Measurements from ENCODE around the gene LRAT. TPM values are rescaled to one million over a fixed set of nuclear protein-coding genes. Genes with fewer than 3 reads are reported as not detected.

The LRAT gene
- polyA plus RNA-seq = 0.16 and 0.19 TPM in 2 replicates
- 0.49 and 1.6 TPM in 2 replicates for polyA minus RNA-seq

DNA sequence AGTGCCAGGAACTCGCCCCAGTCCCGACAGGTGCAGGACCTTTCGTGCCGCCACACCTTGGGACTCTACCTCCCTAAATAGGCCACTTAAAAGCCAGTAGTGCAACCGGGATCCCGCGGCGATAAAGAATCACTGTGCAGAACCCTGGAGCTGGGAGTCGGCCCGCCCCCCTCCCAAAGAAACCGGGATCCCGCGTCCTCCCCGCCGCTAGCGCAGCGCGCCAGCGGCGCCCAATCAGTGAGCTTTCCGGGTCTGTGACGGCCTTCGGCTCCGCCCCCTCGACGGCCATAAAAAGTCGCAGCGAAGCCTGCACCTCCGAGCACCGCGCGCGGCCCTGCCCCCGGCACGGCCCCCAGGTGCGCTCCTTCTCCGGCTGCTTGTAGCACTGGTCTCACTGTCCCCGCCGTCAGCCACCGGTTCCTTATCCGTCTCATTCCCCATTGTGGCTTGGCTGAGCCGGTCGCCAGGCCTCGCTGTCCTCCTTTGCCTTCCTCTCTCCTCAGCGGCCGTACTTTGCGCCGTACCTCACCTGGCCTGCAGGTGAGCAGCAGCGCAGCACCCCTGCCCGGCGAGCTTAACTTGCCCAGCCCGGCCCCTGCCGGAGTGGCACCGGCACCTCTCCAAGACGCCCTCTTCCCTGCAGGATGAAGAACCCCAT, at the start of gene LRAT:
TSS of gene LRAT (plus strand) at position 318 of the 658 bp plus-strand sequence. CDS start at position 645, 327 bp downstream.
- Histone ChIP-seq H3K9me3 (ENCODE audit: low read length) (no peaks in the 10 kb centered on the region), H3K36me3 (ENCODE audit: insufficient read depth, low read length) (no peaks in the 10 kb centered on the region), H3K79me2 (replicated peaks; ENCODE audit: insufficient read depth, low read length) (no peaks in the 10 kb centered on the region), H3K9ac (ENCODE audit: low read length) (peak within 1 kb of the TSS; percentile 22), H3K4me3 (ENCODE audit: low read length) (peak within 1 kb of the TSS; percentile 79), H4K20me1 (ENCODE audit: insufficient read depth) (no peaks in the 10 kb centered on the region), H2AFZ (ENCODE audit: low read depth, low read length) (peak within 1 kb of the TSS; percentile 37), H3K27me3 (ENCODE audit: insufficient read depth, low read depth, low read length) (peaks cover 66% of the 10 kb centered on the region), H3K9me2 (ENCODE audit: insufficient read depth, low read length) (no peaks in the 10 kb centered on the region), H3F3A (ENCODE audit: insufficient read depth, low read length, poor library complexity, severe bottlenecking) (no peaks in the 10 kb centered on the region), H3K27ac (ENCODE audit: low read length) (no peak within 1 kb of the TSS), H3K4me2 (ENCODE audit: low read length) (peak within 1 kb of the TSS; percentile 52)
- TF ChIP-seq, protein P1, sequence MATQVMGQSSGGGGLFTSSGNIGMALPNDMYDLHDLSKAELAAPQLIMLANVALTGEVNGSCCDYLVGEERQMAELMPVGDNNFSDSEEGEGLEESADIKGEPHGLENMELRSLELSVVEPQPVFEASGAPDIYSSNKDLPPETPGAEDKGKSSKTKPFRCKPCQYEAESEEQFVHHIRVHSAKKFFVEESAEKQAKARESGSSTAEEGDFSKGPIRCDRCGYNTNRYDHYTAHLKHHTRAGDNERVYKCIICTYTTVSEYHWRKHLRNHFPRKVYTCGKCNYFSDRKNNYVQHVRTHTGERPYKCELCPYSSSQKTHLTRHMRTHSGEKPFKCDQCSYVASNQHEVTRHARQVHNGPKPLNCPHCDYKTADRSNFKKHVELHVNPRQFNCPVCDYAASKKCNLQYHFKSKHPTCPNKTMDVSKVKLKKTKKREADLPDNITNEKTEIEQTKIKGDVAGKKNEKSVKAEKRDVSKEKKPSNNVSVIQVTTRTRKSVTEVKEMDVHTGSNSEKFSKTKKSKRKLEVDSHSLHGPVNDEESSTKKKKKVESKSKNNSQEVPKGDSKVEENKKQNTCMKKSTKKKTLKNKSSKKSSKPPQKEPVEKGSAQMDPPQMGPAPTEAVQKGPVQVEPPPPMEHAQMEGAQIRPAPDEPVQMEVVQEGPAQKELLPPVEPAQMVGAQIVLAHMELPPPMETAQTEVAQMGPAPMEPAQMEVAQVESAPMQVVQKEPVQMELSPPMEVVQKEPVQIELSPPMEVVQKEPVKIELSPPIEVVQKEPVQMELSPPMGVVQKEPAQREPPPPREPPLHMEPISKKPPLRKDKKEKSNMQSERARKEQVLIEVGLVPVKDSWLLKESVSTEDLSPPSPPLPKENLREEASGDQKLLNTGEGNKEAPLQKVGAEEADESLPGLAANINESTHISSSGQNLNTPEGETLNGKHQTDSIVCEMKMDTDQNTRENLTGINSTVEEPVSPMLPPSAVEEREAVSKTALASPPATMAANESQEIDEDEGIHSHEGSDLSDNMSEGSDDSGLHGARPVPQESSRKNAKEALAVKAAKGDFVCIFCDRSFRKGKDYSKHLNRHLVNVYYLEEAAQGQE (IDR thresholded peaks at IDR 0.05; ENCODE audit: borderline replicate concordance) = no peak
- TF ChIP-seq, protein P2, sequence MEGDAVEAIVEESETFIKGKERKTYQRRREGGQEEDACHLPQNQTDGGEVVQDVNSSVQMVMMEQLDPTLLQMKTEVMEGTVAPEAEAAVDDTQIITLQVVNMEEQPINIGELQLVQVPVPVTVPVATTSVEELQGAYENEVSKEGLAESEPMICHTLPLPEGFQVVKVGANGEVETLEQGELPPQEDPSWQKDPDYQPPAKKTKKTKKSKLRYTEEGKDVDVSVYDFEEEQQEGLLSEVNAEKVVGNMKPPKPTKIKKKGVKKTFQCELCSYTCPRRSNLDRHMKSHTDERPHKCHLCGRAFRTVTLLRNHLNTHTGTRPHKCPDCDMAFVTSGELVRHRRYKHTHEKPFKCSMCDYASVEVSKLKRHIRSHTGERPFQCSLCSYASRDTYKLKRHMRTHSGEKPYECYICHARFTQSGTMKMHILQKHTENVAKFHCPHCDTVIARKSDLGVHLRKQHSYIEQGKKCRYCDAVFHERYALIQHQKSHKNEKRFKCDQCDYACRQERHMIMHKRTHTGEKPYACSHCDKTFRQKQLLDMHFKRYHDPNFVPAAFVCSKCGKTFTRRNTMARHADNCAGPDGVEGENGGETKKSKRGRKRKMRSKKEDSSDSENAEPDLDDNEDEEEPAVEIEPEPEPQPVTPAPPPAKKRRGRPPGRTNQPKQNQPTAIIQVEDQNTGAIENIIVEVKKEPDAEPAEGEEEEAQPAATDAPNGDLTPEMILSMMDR (IDR thresholded peaks at IDR 0.05; ENCODE audit: poor library complexity, severe bottlenecking) = peak; percentile 52

DNA sequence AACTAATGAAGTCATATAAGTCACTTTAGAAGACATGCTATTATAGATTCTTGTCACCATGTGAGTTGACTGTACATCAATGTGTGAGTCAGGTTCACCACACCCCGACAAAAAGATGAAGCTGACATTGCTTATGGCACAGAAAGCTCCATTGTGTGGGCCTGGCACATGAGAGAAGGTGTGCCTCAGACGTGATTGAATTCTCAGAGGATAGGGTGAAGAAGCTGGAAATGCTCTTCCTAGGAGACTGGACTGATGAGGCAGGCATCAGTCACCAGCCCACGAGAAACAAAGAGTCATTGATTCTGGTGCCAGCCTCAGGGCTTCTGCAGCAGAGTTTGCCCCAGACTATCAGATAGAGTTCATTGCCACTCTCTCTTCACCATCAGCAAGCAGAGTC, 35.9 kb upstream of the LRAT start:
- Histone ChIP-seq H3F3A (ENCODE audit: insufficient read depth, low read length, poor library complexity, severe bottlenecking) (no peaks in the 10 kb centered on the region), H3K36me3 (ENCODE audit: insufficient read depth, low read length) (no peaks in the 10 kb centered on the region), H3K9me3 (ENCODE audit: low read length) (no peaks in the 10 kb centered on the region), H3K9ac (ENCODE audit: low read length) (no peak overlapping the region), H3K79me2 (replicated peaks; ENCODE audit: insufficient read depth, low read length) (no peaks in the 10 kb centered on the region), H3K27ac (ENCODE audit: low read length) (no peak overlapping the region), H2AFZ (ENCODE audit: low read depth, low read length) (no peak overlapping the region), H3K27me3 (ENCODE audit: insufficient read depth, low read depth, low read length) (no peaks in the 10 kb centered on the region), H4K20me1 (ENCODE audit: insufficient read depth) (no peaks in the 10 kb centered on the region), H3K4me3 (ENCODE audit: low read length) (no peak overlapping the region), H3K4me2 (ENCODE audit: low read length) (no peak overlapping the region), H3K9me2 (ENCODE audit: insufficient read depth, low read length) (no peaks in the 10 kb centered on the region)
- TF ChIP-seq RAD21 (conservative IDR thresholded peaks at IDR 0.05) = no peak
- no peak for TF ChIP-seq TAF1 (IDR thresholded peaks at IDR 0.05; ENCODE audit: low read depth)

DNA sequence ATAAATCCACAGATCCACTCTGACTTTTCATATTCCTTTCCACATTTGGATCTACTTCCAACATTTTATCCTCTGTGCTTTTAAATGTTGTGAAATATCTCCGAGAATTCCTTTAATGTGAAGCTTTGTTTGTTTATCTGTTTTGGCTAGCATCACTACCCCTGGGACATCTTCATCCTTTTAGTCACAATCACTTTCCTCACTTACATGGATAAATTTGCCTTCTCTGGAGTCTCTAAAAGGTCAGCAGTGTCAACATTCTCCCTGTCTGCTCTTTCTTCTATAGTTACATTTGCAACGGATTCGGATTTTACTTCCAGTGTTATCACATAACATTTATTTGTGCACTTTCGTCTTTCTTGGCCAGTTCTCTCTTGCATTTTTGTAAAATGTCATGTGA, 34.2 kb upstream of the LRAT start:
- no peak overlapping the region for H3K4me2 ChIP-seq (ENCODE audit: low read length)
- no peaks in the 10 kb centered on the region for H3K27me3 ChIP-seq (ENCODE audit: insufficient read depth, low read depth, low read length)
- H3F3A ChIP-seq (ENCODE audit: insufficient read depth, low read length, poor library complexity, severe bottlenecking) = no peaks in the 10 kb centered on the region
- H3K9me3 ChIP-seq (ENCODE audit: low read length) = no peaks in the 10 kb centered on the region
- no peak overlapping the region for H3K27ac ChIP-seq (ENCODE audit: low read length)
- H3K9ac ChIP-seq (ENCODE audit: low read length) = no peak overlapping the region
- H3K79me2 ChIP-seq (replicated peaks; ENCODE audit: insufficient read depth, low read length) = no peaks in the 10 kb centered on the region
- no peaks in the 10 kb centered on the region for H3K36me3 ChIP-seq (ENCODE audit: insufficient read depth, low read length)
- H4K20me1 ChIP-seq (ENCODE audit: insufficient read depth) = no peaks in the 10 kb centered on the region
- no peak for TF ChIP-seq MXI1 (conservative IDR thresholded peaks at IDR 0.05; ENCODE audit: poor library complexity, severe bottlenecking)
- no peak for TF ChIP-seq EZH2 (IDR thresholded peaks at IDR 0.05; ENCODE audit: borderline replicate concordance, insufficient read depth, low read length, poor library complexity, severe bottlenecking)
- TF ChIP-seq POLR2AphosphoS5 (IDR thresholded peaks at IDR 0.05) = no peak
- TF ChIP-seq TAF1 (IDR thresholded peaks at IDR 0.05; ENCODE audit: low read depth) = no peak
- TF ChIP-seq, protein P1 (IDR thresholded peaks at IDR 0.05; ENCODE audit: borderline replicate concordance) = no peak
- TF ChIP-seq EP300 (conservative IDR thresholded peaks at IDR 0.05; ENCODE audit: poor library complexity, severe bottlenecking) = no peak
- no peak for TF ChIP-seq SMC3 (conservative IDR thresholded peaks at IDR 0.05; ENCODE audit: poor library complexity)
- TF ChIP-seq RAD21 (conservative IDR thresholded peaks at IDR 0.05) = no peak
- TF ChIP-seq, protein P2 (IDR thresholded peaks at IDR 0.05; ENCODE audit: poor library complexity, severe bottlenecking) = no peak
- no peak overlapping the region for H2AFZ ChIP-seq (ENCODE audit: low read depth, low read length)
- no peak overlapping the region for H3K4me3 ChIP-seq (ENCODE audit: low read length)
- H3K9me2 ChIP-seq (ENCODE audit: insufficient read depth, low read length) = no peaks in the 10 kb centered on the region

Measured in neural cell (in vitro differentiated cells).